A549 (cell line): Measurements from ENCODE around the gene DNAJC15.

Source experiments
- ELK1 ChIP-seq: fragments of 150-350 bp; IDR thresholded peaks from 2 replicates; pipeline ENCODE4 v1.6.1; 2014; ENCODE audit warnings: low read depth, mild to moderate bottlenecking, low read length
- MAZ ChIP-seq: fragments of 150-350 bp; IDR thresholded peaks from 2 replicates; pipeline ENCODE4 v1.6.1; 2014; ENCODE audit warnings: antibody characterized with exemption, low read depth, low read length, borderline replicate concordance
- POLR2A ChIP-seq: IDR thresholded peaks from 2 replicates; pipeline ENCODE4 v1.6.1; 2012; ENCODE audit warnings: mild to moderate bottlenecking, low read length

- TF ChIP-seq POLR2A (no peak), ELK1 (no peak), MAZ (no peak)
Observed at GRCh38 chr13:43133792-43134191, 110.4 kb downstream of the DNAJC15 start.
